Measurements from ENCODE around the gene AKT1.

Gene AKT1

GRCh38 chr14:104782808-104783139, 12.8 kb downstream of the AKT1 start:
- H3K4me3 ChIP-seq (ENCODE audit: low read depth, low read length) = no peak overlapping the region
- TF ChIP-seq CTCF (IDR thresholded peaks at IDR 0.05; ENCODE audit: low read depth, low read length) = no peak

GRCh38 chr14:104782086-104782807, 13.3 kb downstream of the AKT1 start:
- no peak overlapping the region for H3K4me3 ChIP-seq (ENCODE audit: low read depth, low read length)
- TF ChIP-seq CTCF (IDR thresholded peaks at IDR 0.05; ENCODE audit: low read depth, low read length) = no peak

GRCh38 chr14:104781271-104782077, 14.1 kb downstream of the AKT1 start:
- TF ChIP-seq CTCF (IDR thresholded peaks at IDR 0.05; ENCODE audit: low read depth, low read length) = no peak
- H3K4me3 ChIP-seq (ENCODE audit: low read depth, low read length) = no peak overlapping the region

- no peak for TF ChIP-seq CTCF (IDR thresholded peaks at IDR 0.05; ENCODE audit: low read depth, low read length)
- no peak overlapping the region for H3K4me3 ChIP-seq (ENCODE audit: low read depth, low read length)
These were observed 15.0 kb downstream of the AKT1 start for GRCh38 chr14:104780513-104781030.

- TF ChIP-seq CTCF (IDR thresholded peaks at IDR 0.05; ENCODE audit: low read depth, low read length) = no peak
- no peak overlapping the region for H3K4me3 ChIP-seq (ENCODE audit: low read depth, low read length)
These were observed 15.6 kb downstream of the AKT1 start for GRCh38 chr14:104779776-104780512.

GRCh38 chr14:104778694-104779331, 16.7 kb downstream of the AKT1 start:
- H3K4me3 ChIP-seq (ENCODE audit: low read depth, low read length) = no peak overlapping the region
- no peak for TF ChIP-seq CTCF (IDR thresholded peaks at IDR 0.05; ENCODE audit: low read depth, low read length)

Measured in WI38 (cell line).